ENCODE measurements around the gene ATXN7L2. TPM values are rescaled to one million over a fixed set of nuclear protein-coding genes. Genes with fewer than 3 reads are reported as not detected.

The ATXN7L2 gene
- total RNA-seq, 2 donors from 2014 or later, result 3.1 to 7.7 TPM

DNA sequence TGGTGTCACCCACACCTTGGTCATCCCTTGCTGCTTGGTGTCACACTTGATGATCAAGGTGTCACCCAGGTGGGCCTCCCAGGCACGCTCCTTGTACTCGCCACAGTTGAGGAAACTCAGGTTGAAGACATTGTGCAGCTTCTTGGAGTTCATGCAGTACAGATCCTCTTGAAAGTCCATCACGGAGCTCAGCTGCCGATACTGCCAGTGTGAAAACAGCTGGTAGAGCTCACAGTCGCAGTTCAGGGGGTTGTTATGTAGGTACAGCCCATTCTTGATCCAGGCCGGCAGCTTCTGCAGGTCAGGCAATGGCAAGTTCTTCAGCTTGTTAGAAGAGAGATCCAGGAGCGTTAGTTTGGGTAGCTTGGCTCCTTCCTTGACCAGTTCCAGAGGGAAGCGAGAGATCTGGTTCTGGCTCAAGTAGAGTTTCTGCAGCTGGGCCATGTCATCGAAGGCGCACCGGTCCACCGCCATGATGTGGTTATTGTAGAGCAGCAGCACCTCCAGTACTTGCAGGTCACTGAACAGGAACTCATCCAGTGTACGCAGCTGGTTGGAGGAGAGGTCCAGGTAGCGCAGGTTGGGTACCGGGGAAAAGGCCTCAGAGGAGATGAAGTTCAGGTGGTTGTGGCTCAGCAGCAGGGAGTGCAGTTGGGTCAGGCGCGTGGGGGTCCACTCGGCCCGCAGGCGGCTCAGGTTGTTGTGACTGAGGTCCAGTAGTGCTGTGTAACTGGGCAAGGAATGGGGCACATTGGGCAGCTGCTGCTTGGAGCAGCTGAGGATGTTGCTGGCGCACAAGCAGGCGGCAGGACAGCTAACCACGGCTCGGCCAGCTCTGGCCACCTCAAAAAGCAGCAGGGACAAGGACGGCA, 24.5 kb downstream of the ATXN7L2 start:
- ATAC-seq (ENCODE audit: insufficient number of reproducible peaks, low FRiP score, low read depth) (no peak), DNase-seq (ENCODE audit: low spot score) (no peak)
- Histone ChIP-seq H3K9me3 (no peaks in the 10 kb centered on the region), H3K27me3 (replicated peaks; ENCODE audit: insufficient read depth) (no peaks in the 10 kb centered on the region), H3K4me3 (peak overlapping the region; percentile 90), H3K36me3 (no peaks in the 10 kb centered on the region), H3K4me1 (ENCODE audit: control insufficient read depth in 1 of 2, low read depth in 2 of 2) (peaks cover 9 to 16% of the 10 kb centered on the region in 2 donors), H3K27ac (no peak overlapping the region)
- no peak for TF ChIP-seq CTCF (IDR thresholded peaks at IDR 0.05)

GRCh38 chr1:109508873-109509175, 25.1 kb downstream of the ATXN7L2 start:
- Histone ChIP-seq H3K27ac (no peak overlapping the region), H3K27me3 (replicated peaks; ENCODE audit: insufficient read depth) (no peaks in the 10 kb centered on the region), H3K4me1 (ENCODE audit: control insufficient read depth in 1 of 2, low read depth in 2 of 2) (peaks cover 9 to 16% of the 10 kb centered on the region in 2 donors), H3K9me3 (no peaks in the 10 kb centered on the region), H3K4me3 (peak overlapping the region; percentile 90), H3K36me3 (no peaks in the 10 kb centered on the region)
- ATAC-seq (ENCODE audit: insufficient number of reproducible peaks, low FRiP score, low read depth) (no peak), DNase-seq (ENCODE audit: low spot score) (no peak)
- no peak for TF ChIP-seq CTCF (IDR thresholded peaks at IDR 0.05)

DNA sequence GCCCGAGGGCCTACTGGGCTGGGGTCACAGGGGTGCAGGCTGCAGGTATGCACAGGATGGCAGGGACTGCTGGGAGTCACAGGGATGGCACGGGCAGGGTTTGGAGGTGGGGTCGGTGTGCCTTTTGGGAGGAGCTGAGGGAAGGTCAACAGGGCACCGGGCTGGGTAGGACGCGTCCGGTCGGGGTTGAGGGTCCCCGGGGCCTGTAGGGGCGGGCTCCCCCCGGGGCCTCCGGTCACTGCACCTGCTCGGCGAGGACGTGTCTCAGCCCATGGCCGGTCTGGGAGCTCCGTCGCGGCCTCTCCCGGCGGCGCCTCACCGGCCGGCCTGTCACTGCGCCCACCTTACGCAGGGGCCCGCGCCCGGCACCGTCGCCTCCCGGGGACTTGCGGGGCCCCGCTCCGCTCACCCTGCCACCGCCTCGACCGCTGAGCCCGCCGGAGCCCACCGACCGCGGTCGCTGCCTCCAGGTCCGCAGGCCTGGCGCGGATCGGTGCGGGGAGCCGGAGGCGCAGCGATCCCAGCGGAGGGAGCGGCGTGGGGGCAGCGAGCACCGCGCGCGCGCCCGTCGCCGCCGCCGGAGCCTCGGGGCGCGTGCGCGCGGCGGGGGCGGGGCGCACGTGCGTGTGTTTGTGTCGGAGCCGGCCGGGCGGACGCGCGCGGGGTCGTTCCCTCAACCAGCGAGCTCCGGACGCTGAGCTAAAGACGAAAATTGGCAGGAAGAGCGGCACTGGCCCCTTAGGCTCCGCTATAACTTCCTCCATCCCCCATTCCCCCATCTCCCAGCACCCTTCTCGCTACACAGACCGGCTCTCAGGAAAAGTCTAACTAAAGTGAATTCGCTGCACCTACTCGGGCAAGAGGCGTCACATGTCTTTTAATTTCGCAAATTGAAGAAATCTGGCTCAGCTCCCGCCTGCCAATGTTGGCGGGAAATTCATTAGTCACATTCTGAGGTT, 25.8 kb downstream of the ATXN7L2 start, which contains the start of gene AMIGO1:
Gene AMIGO1 (minus strand): TSS at position 552 of the 959 bp plus-strand sequence. CDS start 815 bp downstream, outside the sequence.
- Histone ChIP-seq H3K9me3 (no peaks in the 10 kb centered on the region), H3K4me1 (ENCODE audit: control insufficient read depth in 1 of 2, low read depth in 2 of 2) (peaks cover 9 to 16% of the 10 kb centered on the region in 2 donors), H3K27me3 (replicated peaks; ENCODE audit: insufficient read depth) (no peaks in the 10 kb centered on the region), H3K36me3 (no peaks in the 10 kb centered on the region), H3K4me3 (peak within 1 kb of the TSS; percentile 90), H3K27ac (peak within 1 kb of the TSS in 1 of 2 donors; percentile 38)
- ATAC-seq (ENCODE audit: insufficient number of reproducible peaks, low FRiP score, low read depth), result peak; percentile 63
- no peak for TF ChIP-seq CTCF (IDR thresholded peaks at IDR 0.05)
- no peak for DNase-seq (ENCODE audit: low spot score)

GRCh38 chr1:109513110-109513710, 29.5 kb downstream of the ATXN7L2 start:
- no peak for TF ChIP-seq CTCF (IDR thresholded peaks at IDR 0.05)
- no peak for ATAC-seq (ENCODE audit: insufficient number of reproducible peaks, low FRiP score, low read depth)
- no peaks in the 10 kb centered on the region for H3K9me3 ChIP-seq
- peaks cover 9 to 16% of the 10 kb centered on the region in 2 donors for H3K4me1 ChIP-seq (ENCODE audit: control insufficient read depth in 1 of 2, low read depth in 2 of 2)
- H3K36me3 ChIP-seq, result no peaks in the 10 kb centered on the region
- H3K4me3 ChIP-seq, result no peak overlapping the region
- H3K27ac ChIP-seq, result no peak overlapping the region
- no peak for DNase-seq (ENCODE audit: low spot score)
- H3K27me3 ChIP-seq (replicated peaks; ENCODE audit: insufficient read depth), result no peaks in the 10 kb centered on the region

Measured in thoracic aorta (tissue), 2 donors.